NCI-H345 treated with DMSO at 0.1 percent for 48 hours (cell line): ENCODE data around the gene SIM1.

Source experiments
- DNase-seq: peaks from one replicate; lab custom pipeline; 2025; ENCODE audit not compliant: unreplicated experiment; lab: John Stamatoyannopoulos, UW

The SIM1 gene

DNA sequence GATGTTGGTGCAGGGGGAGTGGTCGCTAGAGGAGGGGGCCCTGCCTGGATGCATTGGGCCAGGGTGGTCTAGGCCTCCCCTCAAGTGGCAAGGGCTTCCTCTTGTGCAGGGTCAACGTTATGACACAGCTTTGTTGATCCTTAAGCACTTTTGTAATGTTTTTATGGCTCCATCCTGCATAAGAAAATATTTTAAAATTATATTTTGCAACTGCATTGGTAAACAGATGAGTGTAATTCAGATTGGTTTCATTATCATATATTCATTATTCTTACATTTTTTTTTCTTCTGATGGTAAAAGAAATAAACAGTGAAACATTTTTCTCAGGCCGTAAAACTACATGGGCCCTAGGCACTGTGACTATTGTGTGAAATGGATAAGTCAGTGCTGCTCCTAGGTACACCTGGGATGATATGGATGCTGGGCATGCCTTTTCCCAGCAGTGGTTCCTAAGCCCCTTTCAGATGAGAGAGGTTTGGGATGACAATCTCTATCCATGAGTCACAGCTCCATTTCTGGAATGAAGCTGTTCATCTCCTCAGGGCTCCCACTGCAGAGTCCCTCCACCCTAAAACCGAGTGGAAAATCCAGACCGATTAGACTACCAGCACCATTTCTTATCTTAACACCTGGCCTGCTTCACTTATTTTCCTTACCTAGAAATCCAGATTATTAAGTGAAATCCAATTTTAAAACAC lies 5.8 kb upstream of the SIM1 start:
- DNase-seq: no peak

DNA sequence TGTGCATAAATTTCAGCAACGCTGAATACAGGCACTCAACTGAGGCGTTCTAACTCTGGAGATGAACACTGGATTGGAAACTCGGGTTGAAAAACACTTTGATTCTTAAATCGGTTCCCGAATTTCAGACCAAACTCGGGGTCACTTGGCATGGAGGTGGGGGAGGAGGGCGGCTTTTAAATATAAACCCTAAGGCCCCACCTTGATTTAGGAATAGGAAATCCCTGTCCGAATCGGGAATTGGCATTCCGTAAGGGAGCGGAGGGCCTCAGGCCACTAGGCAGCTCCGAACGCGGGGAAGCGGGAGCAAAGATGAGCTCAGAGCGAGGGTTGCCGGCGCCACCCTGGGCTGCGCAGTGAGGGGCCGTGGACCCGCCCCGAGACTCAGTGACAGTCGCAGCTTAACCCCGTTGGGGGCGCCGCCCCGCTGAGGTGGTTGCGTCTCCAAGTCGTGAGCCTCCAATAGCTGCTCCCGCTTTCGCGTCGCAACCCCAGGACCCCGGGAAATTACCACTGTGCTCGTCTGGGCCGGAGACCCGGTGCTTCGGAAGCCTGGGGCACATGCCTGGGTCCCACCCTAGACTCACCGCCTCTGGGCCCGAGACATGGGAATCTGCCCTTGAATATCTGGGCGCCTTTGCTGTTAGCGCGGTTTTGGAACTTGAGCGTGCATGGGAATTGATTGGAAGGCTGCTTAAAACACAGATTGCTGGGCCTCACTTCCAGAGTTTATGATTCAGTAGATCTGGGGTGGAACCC lies 4.6 kb upstream of the SIM1 start:
- no peak for DNase-seq

DNA sequence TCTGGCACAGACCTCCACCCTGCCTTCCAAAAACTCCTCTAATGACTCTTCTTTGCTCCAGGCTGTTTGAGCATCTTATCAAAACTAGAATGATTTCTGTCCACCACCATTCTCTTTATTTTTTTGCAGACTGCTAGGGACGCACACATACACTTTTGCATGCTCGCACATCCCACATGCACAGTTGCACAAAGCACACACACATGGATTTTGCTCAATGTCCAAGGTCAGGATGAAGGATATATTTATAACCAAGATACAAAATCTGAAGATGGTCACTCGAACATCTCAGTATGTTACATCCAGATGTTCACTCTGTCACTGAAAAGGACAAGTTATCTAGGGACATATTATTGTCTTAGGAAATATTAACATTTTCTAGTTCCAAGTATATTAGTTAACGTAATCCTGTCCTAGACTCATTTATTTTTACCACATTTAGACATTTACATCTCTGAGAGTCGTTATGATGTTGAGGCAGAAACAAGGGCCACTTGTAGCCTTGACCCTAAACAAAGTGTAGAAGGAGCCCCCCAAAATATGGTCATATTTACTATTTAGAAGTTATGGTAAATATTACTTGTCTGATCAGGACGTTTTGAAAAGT lies 3.4 kb upstream of the SIM1 start:
- DNase-seq: no peak

DNA sequence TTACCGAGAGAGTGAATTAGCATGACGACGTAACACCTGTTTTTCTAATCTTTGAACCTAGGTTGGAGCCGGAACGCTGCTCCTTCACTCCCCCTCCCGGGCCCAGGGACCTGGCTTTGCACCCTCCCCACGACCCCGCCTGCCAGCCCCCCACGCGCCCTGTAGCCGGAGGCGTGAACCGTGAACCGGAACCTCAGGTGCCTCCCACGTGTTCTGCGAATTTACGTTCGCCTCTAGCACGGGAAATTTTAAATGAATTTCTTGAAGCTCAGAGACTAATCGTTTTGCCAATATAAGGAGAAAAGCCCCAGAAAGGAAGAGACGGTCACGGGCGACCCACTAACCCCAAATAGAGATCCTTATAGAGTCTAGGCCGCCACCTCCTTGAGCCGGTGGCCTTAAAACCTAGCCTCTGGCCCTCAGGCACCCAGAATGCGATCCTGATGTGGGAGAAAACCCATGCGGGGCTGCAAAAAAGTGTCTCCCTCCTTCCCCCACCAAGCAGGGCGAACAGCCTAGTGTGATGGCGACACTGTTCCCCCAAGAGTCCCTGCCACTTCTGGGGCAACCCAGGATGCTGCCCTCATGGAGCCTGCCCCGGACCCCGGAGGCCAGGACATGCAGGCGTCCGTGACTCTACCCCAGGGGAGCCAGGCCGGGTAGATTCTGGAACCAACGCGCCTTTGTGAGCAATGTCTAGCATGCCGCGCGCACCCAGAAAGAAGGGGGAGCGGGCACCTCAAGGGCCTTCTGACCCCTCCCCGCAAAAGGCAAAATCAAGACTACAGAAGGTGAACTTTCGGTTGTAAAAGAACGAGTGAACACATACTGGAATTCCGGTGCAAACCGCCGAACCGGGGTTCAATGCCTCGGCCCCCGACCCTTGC lies 2.7 kb upstream of the SIM1 start:
- DNase-seq: no peak

DNA sequence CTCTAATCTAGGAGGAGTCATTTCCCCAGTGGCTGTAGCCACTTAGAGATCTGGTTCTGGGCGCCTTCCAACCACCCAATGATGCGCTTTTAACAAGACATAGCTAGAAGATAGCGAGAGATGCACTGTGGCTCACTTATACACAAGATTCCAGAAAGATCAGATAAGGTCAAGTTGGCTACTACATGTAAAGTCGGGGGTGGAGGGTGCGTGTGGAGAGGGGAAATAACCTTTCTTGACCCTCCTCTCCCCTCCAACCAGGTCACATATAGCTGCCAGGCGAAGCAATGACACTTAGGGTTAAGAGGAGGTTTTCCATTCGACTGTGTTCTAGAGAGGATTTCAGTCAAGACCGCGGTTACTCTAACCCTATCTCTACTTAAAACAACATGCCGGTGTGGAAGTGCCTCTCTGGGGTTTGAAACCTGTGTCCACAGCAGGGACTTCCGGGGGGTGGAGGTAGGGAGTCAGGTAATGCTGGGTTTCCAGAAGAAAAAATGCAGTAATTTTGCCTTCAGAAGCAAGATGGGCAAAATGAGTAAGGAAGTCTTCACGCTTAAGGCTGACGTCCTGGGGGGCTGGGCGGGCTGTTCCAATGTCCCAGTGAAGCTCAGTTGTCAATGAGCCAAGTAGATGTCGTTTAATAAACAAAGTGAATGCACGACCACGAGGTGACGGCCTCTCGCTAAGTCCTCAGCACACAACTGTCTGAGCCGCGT lies 1.8 kb upstream of the SIM1 start:
- DNase-seq: no peak

DNA sequence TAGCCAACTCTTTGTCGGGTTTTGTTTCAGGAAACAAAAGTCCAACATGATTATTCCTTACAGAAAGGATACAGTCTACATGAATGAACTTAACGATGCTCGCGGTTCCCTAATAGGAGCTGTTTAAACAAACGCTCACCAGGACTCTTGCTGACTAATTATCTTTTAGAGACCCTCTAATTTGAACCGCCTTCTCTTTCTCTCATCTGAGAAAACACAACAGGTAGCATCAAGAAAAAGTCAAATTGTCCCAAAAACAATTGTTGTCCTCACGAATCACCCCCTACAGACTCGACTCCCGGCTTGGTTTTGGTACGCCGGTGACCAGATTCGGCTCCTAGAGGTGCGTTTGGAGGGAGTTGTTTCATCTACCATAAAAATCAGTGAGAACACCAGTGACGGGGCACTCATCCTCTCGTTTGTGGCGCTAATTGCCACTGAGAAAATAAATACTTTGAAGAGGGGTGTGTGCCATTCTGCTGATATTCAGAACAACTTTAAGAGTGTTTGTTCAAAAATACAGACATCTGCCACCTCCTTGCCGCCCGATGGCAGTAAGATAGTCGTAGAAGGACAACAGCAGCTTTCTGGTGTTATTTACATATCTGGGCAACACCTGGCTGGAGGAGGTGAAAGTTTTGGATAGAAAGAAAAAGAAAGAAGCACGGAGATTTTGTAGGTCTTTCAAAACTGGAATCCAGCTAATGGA lies 1.1 kb upstream of the SIM1 start:
- DNase-seq: no peak

DNA sequence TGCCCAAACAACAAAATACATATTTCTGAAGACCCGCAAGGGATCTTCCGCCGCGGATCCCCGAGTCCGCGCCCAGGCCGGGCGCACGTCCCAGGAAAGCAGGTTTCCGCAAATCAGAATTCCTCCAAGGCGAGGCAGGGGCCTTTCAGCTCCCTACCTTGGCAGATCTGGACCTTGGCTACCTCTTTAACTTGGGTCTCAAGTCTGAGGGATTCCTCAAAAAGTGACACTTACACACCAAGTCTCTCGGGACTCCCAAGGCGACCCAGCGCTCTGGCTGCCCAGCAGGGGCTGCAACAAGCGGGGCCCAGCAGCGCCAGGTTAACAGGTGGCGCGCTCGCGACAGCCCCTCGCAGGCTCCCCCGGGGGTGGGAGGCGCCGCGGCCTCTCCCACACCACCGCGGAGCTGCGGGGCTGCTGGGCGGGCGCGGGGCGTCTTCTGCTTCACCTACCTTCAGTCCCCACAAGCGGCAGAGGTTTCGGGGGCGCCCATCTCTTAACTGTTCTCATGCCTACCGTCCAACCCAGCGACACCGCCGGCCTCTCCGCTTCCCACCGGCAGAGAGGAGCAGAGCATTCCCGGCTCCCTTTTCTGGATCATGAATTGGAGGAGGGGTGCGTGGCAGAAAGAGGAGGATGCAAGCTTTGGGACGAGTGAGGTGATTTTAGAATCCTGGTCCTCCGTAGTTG lies 414 bp downstream of the SIM1 start:
- DNase-seq: no peak

DNA sequence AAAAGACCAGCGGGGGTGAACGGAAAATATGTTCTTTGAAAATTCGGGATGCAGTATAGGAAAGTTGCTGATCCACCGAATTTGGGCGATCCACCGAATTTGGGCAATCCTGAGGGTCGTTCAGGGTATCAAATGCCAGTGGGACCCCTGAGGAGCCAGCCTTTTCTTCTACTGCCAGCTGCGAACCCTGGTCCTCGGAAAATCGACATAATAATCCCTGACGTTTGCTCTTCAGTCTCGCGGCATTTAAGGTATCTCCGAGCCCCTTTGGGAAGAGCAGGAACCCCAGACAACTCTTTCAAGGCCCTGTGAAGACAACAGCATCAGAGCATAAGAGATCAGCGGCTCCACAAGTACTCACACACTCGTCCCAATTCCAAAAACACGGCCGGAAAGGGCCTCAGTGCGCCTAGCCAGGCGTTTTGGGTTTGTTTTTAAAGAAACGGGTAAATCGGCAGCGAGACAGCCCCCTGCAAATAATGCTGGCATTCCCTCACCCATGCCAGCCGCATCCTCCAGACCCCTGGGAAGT lies 1.0 kb downstream of the SIM1 start:
- no peak for DNase-seq

DNA sequence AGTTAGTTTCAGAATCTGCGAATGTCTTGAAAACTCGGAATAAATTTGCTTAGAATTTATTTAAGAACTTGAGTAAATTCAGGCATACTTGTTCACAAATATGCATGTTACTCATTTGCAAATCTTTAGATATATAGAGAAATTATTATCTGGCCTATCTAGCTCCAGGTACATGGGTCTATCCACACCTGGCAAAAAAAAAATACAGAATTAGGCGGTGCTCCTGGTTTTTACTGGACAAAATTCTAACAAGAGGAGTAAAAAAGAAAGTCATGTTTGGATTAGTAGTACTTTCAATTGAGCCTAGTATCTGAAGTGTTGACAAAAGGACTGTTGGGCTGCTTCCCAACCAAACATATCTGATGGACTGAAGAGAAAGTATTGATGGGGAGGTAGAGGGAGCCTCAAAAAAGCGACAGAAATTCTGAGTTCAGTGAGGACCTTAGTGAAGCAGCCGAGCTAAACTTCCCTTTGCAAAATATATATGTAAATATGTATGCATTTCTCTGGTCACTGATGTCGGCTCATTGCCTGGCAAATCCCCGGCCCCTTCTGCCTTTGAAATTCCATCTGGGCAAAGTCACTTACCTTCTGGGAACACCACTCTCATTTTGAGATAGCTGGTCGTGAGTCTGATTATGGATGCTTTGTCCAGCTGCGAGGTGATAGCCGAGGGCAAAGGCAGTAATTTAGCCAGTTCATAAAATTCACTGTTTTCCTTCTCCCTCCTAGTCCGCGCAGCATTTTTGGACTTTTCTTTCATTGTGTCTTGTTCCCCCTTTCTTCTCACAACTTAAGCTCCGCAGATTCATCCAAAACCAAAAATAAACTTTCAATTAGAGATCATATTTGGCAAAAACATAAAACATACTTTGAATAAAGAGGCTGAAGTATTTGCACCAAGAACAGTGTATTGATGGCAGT lies 1.8 kb downstream of the SIM1 start:
- no peak for DNase-seq

DNA sequence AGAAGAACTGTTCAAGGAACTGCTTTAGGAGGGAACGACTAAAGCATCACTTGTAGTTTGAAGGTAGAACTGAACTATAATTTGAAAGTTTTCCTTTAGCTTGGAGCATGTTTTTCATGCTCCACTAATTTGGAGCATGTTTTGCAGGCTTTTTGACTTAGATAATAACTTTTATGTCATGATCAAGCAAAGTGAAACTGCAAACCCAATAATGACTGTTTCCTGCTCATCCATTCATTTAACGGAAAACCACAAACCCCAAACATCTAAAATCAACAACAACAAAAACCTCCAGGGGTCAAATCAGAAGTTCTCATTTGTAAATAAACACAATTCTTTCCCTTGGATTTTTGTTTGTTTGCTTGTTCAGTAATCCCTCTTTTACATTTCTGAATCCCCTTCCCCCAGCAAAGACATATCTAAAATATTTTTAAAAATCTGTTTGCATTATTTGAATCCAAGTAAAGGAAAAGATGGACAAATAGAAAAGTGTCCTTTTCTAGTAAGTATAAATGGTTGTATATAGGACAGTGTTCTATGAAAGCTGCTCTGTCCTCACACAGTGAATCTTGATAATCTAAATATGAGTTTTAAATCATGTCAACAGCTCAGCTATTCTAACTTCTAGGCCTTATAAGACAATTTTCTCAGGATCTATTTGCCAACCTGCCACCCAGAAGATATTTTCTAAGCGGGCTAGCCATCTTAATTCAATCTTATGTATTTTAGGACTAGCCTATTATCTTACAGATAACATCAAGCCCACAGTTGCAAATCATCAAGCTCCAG lies 2.6 kb downstream of the SIM1 start:
- no peak for DNase-seq

DNA sequence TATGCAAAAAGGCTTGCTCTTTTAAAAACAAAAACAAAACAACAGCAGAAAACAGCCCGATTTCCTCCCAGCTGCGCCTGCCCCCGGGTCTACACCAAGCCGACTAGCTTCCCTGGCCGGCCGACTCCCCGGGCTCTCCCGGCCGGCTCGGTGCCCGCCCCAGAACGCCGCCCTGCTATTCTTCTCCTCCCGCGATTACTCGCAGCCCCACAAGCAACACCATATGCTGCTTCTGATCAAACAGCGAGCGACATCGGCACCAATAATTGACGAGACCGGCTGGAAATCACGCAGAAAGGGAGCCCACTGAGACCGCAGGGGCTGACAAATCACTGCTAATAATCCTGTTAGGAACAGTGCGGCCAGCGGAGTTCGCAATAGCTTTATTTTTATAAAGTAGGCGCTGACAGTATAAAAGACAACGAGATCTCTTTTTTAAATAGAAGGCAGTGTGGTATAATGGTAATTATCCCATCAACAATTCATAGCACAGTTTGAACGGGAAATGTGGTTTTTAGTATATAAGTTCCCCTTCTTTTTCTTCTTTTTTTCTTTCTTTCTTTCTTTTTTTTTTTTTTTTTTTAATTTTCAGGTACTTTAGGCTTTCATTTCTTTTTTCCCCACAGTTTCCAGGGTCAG lies 3.3 kb downstream of the SIM1 start:
- DNase-seq: peak; percentile 32

DNA sequence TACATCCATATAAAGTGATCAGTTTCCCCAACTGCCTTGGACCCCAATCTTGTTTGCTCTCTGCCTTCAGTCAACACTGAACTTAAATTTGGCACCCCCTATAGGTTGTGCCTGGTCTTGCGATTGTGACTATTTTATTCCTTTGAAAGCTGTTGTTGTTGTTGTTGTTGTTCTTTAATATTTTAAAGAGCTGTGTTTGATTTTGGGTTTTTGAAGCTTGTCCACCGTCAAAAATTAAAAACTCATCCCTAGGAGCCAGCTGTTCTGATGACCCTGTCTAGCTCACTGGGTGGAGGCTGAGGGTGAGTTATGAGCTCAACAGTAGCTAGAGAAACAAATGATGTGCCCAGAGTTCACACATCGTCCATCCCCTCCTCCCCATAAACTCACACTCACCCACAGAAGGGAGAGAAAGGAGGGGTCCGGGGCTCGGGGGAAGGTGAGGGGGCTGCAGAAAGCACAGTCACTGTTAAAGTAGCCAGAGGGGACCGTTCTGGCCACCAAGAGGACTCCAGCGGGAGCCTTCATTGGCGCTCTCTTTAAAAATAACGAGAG lies 4.0 kb downstream of the SIM1 start:
- peak; percentile 13 for DNase-seq

DNA sequence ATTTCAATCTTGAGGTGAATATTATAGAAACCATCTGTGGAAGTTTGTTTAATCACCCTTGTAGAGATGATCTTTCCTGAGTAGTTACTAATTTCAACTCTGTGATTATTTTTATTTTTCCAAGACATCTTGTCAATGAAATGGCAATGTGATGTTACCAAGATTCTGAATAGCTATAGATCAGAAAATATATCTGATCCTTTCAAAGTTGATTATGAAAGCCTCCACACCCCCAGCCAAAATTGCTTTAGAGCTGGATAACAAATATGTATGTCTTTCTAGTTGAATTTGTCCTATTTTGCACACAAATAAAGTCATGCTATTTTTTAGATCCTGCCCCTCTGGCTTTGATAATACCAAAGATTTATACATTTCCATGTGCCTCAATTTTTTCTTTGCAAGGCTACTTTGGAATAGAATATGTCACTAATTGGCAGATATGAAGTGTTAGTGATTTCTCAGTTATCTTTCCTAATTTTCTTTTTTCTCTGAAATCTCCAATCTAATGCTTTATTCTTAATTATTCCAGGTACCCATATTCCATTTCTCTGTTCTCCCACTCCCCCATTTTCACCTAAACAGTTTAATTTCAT lies 5.0 kb downstream of the SIM1 start:
- DNase-seq: no peak

DNA sequence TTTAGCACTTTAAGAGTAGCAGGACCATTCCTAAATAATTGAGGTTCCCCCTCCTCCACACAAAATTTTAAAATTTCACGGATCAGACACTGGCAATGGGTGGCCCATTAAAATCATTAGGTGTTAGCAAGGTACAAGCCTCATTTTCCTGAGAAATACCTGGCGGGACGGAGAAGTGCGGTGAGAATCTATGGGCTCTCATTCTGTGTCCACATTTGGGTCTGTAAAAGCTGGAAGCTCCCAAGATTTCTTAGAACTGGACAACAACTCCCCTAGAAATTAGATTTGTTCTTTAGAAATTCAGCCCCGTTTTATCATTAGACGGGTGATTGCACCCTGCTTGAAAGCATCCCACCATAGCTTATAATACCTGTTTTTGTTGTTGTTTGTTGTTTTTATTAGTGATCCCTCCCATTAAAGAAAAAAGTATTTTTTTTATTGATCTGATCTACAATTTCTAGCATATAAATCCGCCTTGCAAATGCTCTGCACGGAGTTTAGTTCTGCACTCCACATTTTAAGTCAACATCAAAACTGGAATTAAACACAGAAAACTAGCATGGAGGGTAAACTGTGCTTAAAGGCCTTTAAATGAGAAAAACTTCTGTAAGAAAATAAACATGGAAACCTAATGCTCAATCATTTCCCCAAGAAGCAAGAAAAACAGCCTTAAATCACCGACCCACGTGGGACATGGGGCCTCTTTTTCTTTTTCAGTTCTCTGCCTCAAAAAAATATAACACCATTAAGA lies 5.7 kb downstream of the SIM1 start:
- DNase-seq: no peak

DNA sequence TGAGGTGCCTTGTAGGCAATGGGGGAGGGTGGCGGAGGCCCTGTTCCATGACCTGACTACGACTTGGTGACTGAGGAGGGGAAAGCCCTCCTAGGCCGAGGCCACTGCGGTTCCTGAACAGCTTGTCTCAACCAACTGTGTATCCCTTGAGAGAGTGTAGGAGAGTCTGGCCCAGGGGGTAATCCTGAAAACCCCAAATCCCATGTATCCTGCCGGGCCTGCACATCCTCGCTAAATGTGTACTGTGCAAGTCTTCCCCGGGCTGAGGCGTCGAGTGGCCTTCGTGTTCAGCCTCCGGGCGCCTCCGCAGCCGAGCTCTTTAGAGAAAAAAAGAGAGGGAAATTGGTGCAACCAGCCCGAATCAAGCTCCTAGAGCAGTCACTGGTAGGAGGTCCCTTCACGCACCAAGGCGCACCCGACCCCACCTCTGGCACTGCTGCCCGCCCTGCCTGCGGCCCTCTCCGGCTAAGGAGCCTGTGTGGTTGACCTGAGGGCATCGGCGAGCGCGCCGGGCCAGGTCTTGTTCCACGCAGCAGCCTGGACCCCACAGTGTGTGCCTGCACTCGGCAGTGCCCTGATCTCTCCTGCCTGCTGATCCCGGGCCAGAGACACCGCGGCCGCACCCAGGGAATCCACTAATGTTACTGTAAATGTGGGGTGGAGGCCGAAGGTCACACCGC lies 7.3 kb downstream of the SIM1 start:
- DNase-seq: no peak
